GM12892 (cell line): ENCODE results near the gene TMEM138.

ENCODE experiments used
- POLR2A ChIP-seq: IDR thresholded peaks from 2 replicates; pipeline ENCODE4 v1.6.1; 2011; ENCODE audit warnings: low read depth, low read length, control low read depth
- POLR2AphosphoS5 ChIP-seq: IDR thresholded peaks from 2 replicates; pipeline ENCODE4 v1.6.1; 2011; ENCODE audit warnings: low read depth, low read length, control low read depth

DNA sequence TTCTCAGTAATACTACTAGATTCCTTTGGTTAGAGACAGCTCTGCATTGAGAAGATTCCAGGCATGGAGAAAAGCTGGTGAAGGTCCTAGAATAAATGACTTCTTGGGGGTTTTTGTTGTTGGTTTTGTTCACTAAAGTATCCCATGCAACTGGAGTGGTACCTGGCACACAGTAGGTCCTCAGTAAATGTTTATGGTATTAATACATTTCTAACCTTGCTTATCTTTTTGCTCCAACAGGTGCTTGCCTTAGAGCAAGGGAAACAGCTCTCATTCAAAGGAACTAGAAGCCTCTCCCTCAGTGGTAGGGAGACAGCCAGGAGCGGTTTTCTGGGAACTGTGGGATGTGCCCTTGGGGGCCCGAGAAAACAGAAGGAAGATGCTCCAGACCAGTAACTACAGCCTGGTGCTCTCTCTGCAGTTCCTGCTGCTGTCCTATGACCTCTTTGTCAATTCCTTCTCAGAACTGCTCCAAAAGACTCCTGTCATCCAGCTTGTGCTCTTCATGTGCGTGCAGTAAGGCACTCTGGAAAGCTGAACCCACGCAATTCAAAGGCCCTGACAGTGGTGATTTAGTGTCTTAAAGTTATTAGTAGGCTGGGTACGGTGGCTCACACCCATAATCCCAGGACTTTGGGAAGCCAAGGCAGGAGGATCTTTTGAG, 2.0 kb downstream of the TMEM138 start:
- TF ChIP-seq POLR2A (no peak), POLR2AphosphoS5 (no peak)
